K562 (cell line): ENCODE measurements around the gene CLIC3. TPM values are rescaled to one million over a fixed set of nuclear protein-coding genes. Genes with fewer than 3 reads are reported as not detected.

Experiments used
- ARID1B ChIP-seq: fragments of 450-650 bp; IDR thresholded peaks from 2 replicates; pipeline ENCODE4 v1.6.1; 2016; ENCODE audit warnings: antibody characterized with exemption, mild to moderate bottlenecking, inconsistent platforms
- CCNT2 ChIP-seq: IDR thresholded peaks from 2 replicates; pipeline ENCODE4 v1.6.1; 2011; ENCODE audit warnings: borderline replicate concordance, low read depth, mild to moderate bottlenecking, moderate library complexity, mixed read lengths, low read length; ENCODE audit not compliant: insufficient read length; ENCODE audit errors: extremely low read depth
- CREM ChIP-seq: IDR thresholded peaks from 2 replicates; pipeline ENCODE4 v1.6.1; 2014; ENCODE audit warnings: antibody characterized with exemption, low read depth
- EGR1 ChIP-seq: fragments of 450-650 bp; conservative IDR thresholded peaks from 2 replicates; pipeline ENCODE4 v1.6.1; 2017; ENCODE audit warnings: mild to moderate bottlenecking
- ESRRA ChIP-seq: fragments of 450-650 bp; IDR thresholded peaks from 2 replicates; pipeline ENCODE4 v1.6.1; 2014; ENCODE audit warnings: low read depth, mild to moderate bottlenecking, moderate library complexity, borderline replicate concordance
- JUND ChIP-seq, 2 experiments: IDR thresholded peaks; 2 replicates in 1 of 2; 3 replicates in 1 of 2; pipeline ENCODE4 v1.6.1; 2011; ENCODE audit warnings: borderline replicate concordance in 2 of 2, low read depth in 2 of 2, low read length in 2 of 2, improper control_type of control experiment in 1 of 2, missing biosample characterization in 1 of 2, missing genetic modification characterization in 1 of 2, missing genetic modification reagents in 1 of 2
- KLF10 ChIP-seq: fragments of 250-450 bp; sonication (Bioruptor Pico); IDR thresholded peaks from 2 replicates; pipeline ENCODE4 v1.6.1; 2021; ENCODE audit warnings: matching md5 sums
- KLF13 ChIP-seq: fragments of 450-650 bp; IDR thresholded peaks from 2 replicates; pipeline ENCODE4 v1.6.1; 2016; ENCODE audit warnings: missing genetic modification characterization, low read depth, mild to moderate bottlenecking, missing compliant biosample characterization, moderate library complexity, borderline replicate concordance
- L3MBTL2 ChIP-seq: fragments of 450-650 bp; IDR thresholded peaks from 2 replicates; pipeline ENCODE4 v1.6.1; 2016; ENCODE audit warnings: mild to moderate bottlenecking, moderate library complexity
- POLR2AphosphoS2 ChIP-seq: IDR thresholded peaks from 2 replicates; pipeline ENCODE4 v1.6.1; 2012; ENCODE audit warnings: low read length, improper control_type of control experiment
- polyA plus RNA-seq, 8 experiments: library from polyadenylated mRNA; depleted of rRNA in 4 of 8; stranded (reverse) in 5 of 8; unstranded in 3 of 8; fragments of >200 nt; fragmentation: Nextera tagmentation in 2 of 8; fragmentation: Illumina TruSeq in 1 of 8; extraction: Ambion mirVana in 2 of 8; extraction: Trizol in 1 of 8; gene quantifications; 2 replicates each; pipeline versions ENCODE4 v1.2.1 to v1.2.3, GENCODE V29; 2011 to 2014; ENCODE audit warnings: inconsistent platforms in 1 of 8, missing spikeins in 1 of 8
- total RNA-seq, 7 experiments: library from RNA; depleted of rRNA in 6 of 7; stranded (reverse); fragments of >200 nt in 6 of 7; fragmentation: Illumina TruSeq in 2 of 7; extraction: Trizol in 2 of 7; gene quantifications; 2 replicates each; pipeline versions ENCODE4 v1.2.1 to v1.2.3, GENCODE V29; 2011 to 2021; ENCODE audit warnings: low replicate concordance in 1 of 7
- TF ChIP-seq, protein P1 (sequence below): sonication (generic); formaldehyde crosslinking; IDR thresholded peaks from 2 replicates; pipeline ENCODE4 v1.8.0; 2022; ENCODE audit warnings: mild to moderate bottlenecking, missing genetic modification reagents
- TF ChIP-seq, protein P2 (sequence below): sonication (generic); formaldehyde crosslinking; IDR thresholded peaks from 2 replicates; pipeline ENCODE4 v1.8.0; 2022; ENCODE audit warnings: missing genetic modification reagents, mild to moderate bottlenecking, moderate library complexity, borderline replicate concordance

The CLIC3 gene
- total and polyA plus RNA-seq, 9 of the 15 experiments (the other 6 are each of a cell fraction or from before 2014, with no cell fraction given), result 0.27 to 0.29 TPM; not detected in 7

DNA sequence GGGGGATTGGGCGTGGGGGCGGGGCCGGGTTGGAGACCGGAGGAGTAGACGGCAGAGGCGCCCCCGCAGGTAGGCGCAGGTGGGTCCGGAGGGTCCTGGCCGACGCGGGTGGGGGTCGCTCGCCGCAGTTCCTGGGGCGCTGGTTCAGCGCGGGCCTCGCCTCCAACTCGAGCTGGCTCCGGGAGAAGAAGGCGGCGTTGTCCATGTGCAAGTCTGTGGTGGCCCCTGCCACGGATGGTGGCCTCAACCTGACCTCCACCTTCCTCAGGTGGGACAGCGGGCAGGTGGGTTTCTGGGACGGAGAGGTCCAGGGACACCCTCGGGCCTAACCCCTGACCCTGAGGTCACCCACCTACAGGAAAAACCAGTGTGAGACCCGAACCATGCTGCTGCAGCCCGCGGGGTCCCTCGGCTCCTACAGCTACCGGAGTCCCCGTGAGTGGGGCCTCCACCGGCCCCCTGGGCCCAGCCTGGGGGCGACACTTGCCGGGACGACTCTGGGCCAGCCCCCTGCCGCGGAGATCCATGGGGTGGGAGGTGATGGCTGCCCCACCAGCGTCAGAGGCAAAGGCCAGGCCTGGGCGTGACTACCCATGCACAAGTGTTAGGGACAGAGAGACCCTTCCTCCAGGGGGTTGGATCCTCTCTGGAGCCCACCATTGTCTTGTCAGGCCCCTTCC is 17.4 kb downstream of the CLIC3 start (continued):
- TF ChIP-seq POLR2AphosphoS2 (no peak), ESRRA (no peak), CCNT2 (no peak), KLF10 (no peak), ARID1B (no peak), EGR1 (peak; percentile 76), CREM (no peak), KLF13 (peak; percentile 32; the same call in 1 of the 2 replicates), JUND (IDR thresholded peaks at IDR 0.05; ENCODE audit: borderline replicate concordance, low read depth, low read length) (no peak), JUND (tag; IDR thresholded peaks at IDR 0.05; ENCODE audit: borderline replicate concordance, low read depth, low read length) (no peak), L3MBTL2 (peak; percentile 26; the same call in 1 of the 2 replicates)
- TF ChIP-seq, protein P1, sequence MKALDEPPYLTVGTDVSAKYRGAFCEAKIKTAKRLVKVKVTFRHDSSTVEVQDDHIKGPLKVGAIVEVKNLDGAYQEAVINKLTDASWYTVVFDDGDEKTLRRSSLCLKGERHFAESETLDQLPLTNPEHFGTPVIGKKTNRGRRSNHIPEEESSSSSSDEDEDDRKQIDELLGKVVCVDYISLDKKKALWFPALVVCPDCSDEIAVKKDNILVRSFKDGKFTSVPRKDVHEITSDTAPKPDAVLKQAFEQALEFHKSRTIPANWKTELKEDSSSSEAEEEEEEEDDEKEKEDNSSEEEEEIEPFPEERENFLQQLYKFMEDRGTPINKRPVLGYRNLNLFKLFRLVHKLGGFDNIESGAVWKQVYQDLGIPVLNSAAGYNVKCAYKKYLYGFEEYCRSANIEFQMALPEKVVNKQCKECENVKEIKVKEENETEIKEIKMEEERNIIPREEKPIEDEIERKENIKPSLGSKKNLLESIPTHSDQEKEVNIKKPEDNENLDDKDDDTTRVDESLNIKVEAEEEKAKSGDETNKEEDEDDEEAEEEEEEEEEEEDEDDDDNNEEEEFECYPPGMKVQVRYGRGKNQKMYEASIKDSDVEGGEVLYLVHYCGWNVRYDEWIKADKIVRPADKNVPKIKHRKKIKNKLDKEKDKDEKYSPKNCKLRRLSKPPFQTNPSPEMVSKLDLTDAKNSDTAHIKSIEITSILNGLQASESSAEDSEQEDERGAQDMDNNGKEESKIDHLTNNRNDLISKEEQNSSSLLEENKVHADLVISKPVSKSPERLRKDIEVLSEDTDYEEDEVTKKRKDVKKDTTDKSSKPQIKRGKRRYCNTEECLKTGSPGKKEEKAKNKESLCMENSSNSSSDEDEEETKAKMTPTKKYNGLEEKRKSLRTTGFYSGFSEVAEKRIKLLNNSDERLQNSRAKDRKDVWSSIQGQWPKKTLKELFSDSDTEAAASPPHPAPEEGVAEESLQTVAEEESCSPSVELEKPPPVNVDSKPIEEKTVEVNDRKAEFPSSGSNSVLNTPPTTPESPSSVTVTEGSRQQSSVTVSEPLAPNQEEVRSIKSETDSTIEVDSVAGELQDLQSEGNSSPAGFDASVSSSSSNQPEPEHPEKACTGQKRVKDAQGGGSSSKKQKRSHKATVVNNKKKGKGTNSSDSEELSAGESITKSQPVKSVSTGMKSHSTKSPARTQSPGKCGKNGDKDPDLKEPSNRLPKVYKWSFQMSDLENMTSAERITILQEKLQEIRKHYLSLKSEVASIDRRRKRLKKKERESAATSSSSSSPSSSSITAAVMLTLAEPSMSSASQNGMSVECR (CRISPR knock-in tag), result 0 out of 2 replicates have a peak, but pooled peaks have one; percentile 22
- TF ChIP-seq, protein P2, sequence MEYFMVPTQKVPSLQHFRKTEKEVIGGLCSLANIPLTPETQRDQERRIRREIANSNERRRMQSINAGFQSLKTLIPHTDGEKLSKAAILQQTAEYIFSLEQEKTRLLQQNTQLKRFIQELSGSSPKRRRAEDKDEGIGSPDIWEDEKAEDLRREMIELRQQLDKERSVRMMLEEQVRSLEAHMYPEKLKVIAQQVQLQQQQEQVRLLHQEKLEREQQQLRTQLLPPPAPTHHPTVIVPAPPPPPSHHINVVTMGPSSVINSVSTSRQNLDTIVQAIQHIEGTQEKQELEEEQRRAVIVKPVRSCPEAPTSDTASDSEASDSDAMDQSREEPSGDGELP, result no peak
